HepG2 (cell line): ENCODE data around the gene WRAP73. TPM values are rescaled to one million over a fixed set of nuclear protein-coding genes. Genes with fewer than 3 reads are reported as not detected.

Source experiments
- ATAC-seq: fragments of 200-7000 bp; cut with Tn5 transposase; 3 replicates; pipeline ENCODE4 v1.9.1; 2020; ENCODE audit warnings: mild to moderate bottlenecking, moderate library complexity
- BruUV-seq: library from RNA; stranded (reverse); fragments of 400-500 nt; replicated peaks from 2 replicates; lab custom pipeline; 2021; lab: Mats Ljungman, UMichigan
- CTCF ChIA-PET: fragments of 300-600 bp; formaldehyde crosslinking; extraction: SDS; loops from one replicate; lab custom pipeline; 2021; ENCODE audit warnings: low total read pairs, inconsistent platforms, low intra/inter-chr PET ratio; lab: Yijun Ruan, JAX
- POLR2A ChIA-PET: fragments of 350-600 bp; sonication (Branson Sonifier 250); formaldehyde crosslinking; loops from one replicate; lab custom pipeline; 2020; ENCODE audit warnings: antibody characterized with exemption, inconsistent platforms; lab: Yijun Ruan, JAX
- DNase-seq: peaks from one replicate; pipeline ENCODE4 v3.0.0-alpha.2; 2015; ENCODE audit warnings: low spot score
- FAIRE-seq: peaks from 3 replicates; lab custom pipeline; 2011; peaks lifted over from hg19 to GRCh38; lab: Jason Lieb, UNC
- H2AFZ ChIP-seq: one replicate; pipeline ENCODE4 v1.6.1; 2011; ENCODE audit warnings: low read length, inconsistent platforms
- H3K27ac ChIP-seq: fragments of 300-600 bp; 3 replicates; pipeline ENCODE4 v1.8.0; 2011; ENCODE audit warnings: mixed run types, mild to moderate bottlenecking, mixed read lengths, low read length, inconsistent platforms; ENCODE audit not compliant: insufficient read depth; ENCODE audit errors: extremely low read length
- H3K27me3 ChIP-seq, 2 experiments: fragments of 200-600 bp in 1 of 2; 2 replicates in 1 of 2; 3 replicates in 1 of 2; pipeline versions ENCODE4 v1.6.0 to v1.8.0; 2011; ENCODE audit warnings: low read length in 2 of 2, mild to moderate bottlenecking in 2 of 2, moderate library complexity in 2 of 2, inconsistent platforms in 1 of 2; ENCODE audit not compliant: insufficient read depth in 2 of 2, control insufficient read depth in 1 of 2
- H3K36me3 ChIP-seq, 2 experiments: fragments of 200-600 bp in 1 of 2; replicated peaks in 1 of 2; 2 replicates in 1 of 2; 3 replicates in 1 of 2; pipeline versions ENCODE4 v1.5.1 to v1.8.0; 2011; ENCODE audit warnings: low read length in 2 of 2, inconsistent platforms in 1 of 2; ENCODE audit not compliant: insufficient read depth in 2 of 2, control insufficient read depth in 1 of 2
- H3K4me1 ChIP-seq: 2 replicates; pipeline ENCODE4 v1.5.1; 2012; ENCODE audit warnings: low read length, inconsistent platforms; ENCODE audit not compliant: insufficient read depth
- H3K4me2 ChIP-seq: 2 replicates; pipeline ENCODE4 v1.6.0; 2011; ENCODE audit warnings: low read depth, low read length, inconsistent platforms
- H3K4me3 ChIP-seq, 3 experiments: fragments of 200-600 bp in 1 of 3; sonication (generic), shearing (Covaris generic) in 1 of 3; replicated peaks in 1 of 3; 2 replicates each; pipeline ENCODE4 v1.5.1; 2011 to 2016; ENCODE audit warnings: low read length in 3 of 3, inconsistent platforms in 2 of 3, low read depth in 2 of 3, mild to moderate bottlenecking in 2 of 3, control low read depth in 1 of 3, mixed read lengths in 1 of 3; ENCODE audit not compliant: insufficient read depth in 1 of 3
- H3K79me2 ChIP-seq: one replicate; pipeline ENCODE4 v1.6.1; 2011; ENCODE audit warnings: low read length, inconsistent platforms; ENCODE audit not compliant: insufficient read depth
- H3K9ac ChIP-seq: 2 replicates; pipeline ENCODE4 v1.6.0; 2011; ENCODE audit warnings: mild to moderate bottlenecking, low read depth, low read length, inconsistent platforms; ENCODE audit not compliant: insufficient read depth
- H3K9me3 ChIP-seq: 2 replicates; pipeline ENCODE4 v1.5.1; 2012; ENCODE audit warnings: mild to moderate bottlenecking, low read length
- H4K20me1 ChIP-seq: 2 replicates; pipeline ENCODE4 v1.6.0; 2011; ENCODE audit warnings: inconsistent platforms, mild to moderate bottlenecking, low read length, moderate library complexity; ENCODE audit not compliant: insufficient read depth
- ASH2L ChIP-seq: fragments of 300-600, 200-600 bp; sonication (generic); IDR thresholded peaks from 2 replicates; pipeline ENCODE4 v1.7.0; 2017; ENCODE audit warnings: low read depth, mild to moderate bottlenecking, moderate library complexity, mixed read lengths, low read length; ENCODE audit not compliant: insufficient read length
- ATF2 ChIP-seq: sonication (generic); formaldehyde crosslinking; IDR thresholded peaks from 2 replicates; pipeline ENCODE4 v1.4.0; 2020; ENCODE audit warnings: missing genetic modification reagents
- GLMP ChIP-seq: sonication (generic); formaldehyde crosslinking; IDR thresholded peaks from 2 replicates; pipeline ENCODE4 v1.9.0; 2021; ENCODE audit warnings: missing genetic modification reagents, mild to moderate bottlenecking, borderline replicate concordance
- KAT2B ChIP-seq: fragments of 150-350 bp; IDR thresholded peaks from 2 replicates; pipeline ENCODE4 v1.6.1; 2014; ENCODE audit warnings: low read depth, low read length, borderline replicate concordance
- MBD4 ChIP-seq: IDR thresholded peaks from 2 replicates; pipeline ENCODE4 v1.6.1; 2012; ENCODE audit warnings: low read length, inconsistent platforms, borderline replicate concordance
- MEIS2 ChIP-seq: sonication (generic); formaldehyde crosslinking; IDR thresholded peaks from 2 replicates; pipeline ENCODE4 v1.9.0; 2021; ENCODE audit warnings: mild to moderate bottlenecking, missing genetic modification reagents
- RBFOX2 ChIP-seq: fragments of 200-400 bp; formaldehyde crosslinking; IDR thresholded peaks from 2 replicates; pipeline ENCODE4 v1.6.1; 2017; ENCODE audit warnings: low read depth, mild to moderate bottlenecking, low read length
- TAF15 ChIP-seq: fragments of 200-400 bp; formaldehyde crosslinking; IDR thresholded peaks from one replicate; pipeline ENCODE4 v1.6.1; 2018; ENCODE audit warnings: mild to moderate bottlenecking, low read depth, low read length; ENCODE audit not compliant: poor library complexity, severe bottlenecking
- TCF12 ChIP-seq, 2 experiments: fragments of 450-650 bp in 1 of 2; sonication (generic) in 1 of 2; formaldehyde crosslinking in 1 of 2; IDR thresholded peaks; 2 replicates each; pipeline versions ENCODE4 v1.6.1 to v1.8.0; 2017 to 2022; ENCODE audit warnings: antibody characterized with exemption in 1 of 2, mild to moderate bottlenecking in 1 of 2, missing genetic modification reagents in 1 of 2, moderate library complexity in 1 of 2
- TCF7 ChIP-seq: sonication (generic); IDR thresholded peaks from 2 replicates; pipeline ENCODE4 v1.6.1; 2016; ENCODE audit warnings: antibody characterized with exemption, low read depth
- ZBTB34 ChIP-seq: sonication (generic); formaldehyde crosslinking; IDR thresholded peaks from 2 replicates; pipeline ENCODE4 v1.8.0; 2022; ENCODE audit warnings: mild to moderate bottlenecking, missing genetic modification reagents
- ZFP41 ChIP-seq: sonication (generic); formaldehyde crosslinking; IDR thresholded peaks from 2 replicates; pipeline ENCODE4 v1.4.0; 2020; ENCODE audit warnings: mild to moderate bottlenecking, missing genetic modification reagents, borderline replicate concordance
- ZNF775 ChIP-seq: sonication (generic); formaldehyde crosslinking; IDR thresholded peaks from 2 replicates; pipeline ENCODE4 v1.4.0; 2020; ENCODE audit warnings: missing genetic modification reagents, mild to moderate bottlenecking, moderate library complexity, borderline replicate concordance
- ZSCAN21 ChIP-seq: sonication (generic); formaldehyde crosslinking; IDR thresholded peaks from 2 replicates; pipeline ENCODE4 v1.8.0; 2022; ENCODE audit warnings: mild to moderate bottlenecking, missing genetic modification reagents, moderate library complexity, borderline replicate concordance
- WGBS: methylation state at CpG from one replicate; pipeline ENCODE4 v1.1.6; 2017; ENCODE audit warnings: low lambda C conversion rate; 5-methylcytosine and 5-hydroxymethylcytosine counted together
- in situ Hi-C: cut with HindIII; loops from 2 replicates; pipeline ENCODE4 v1.10.0; 2017; ENCODE audit warnings: low pct_unique_long_range_greater_than_20kb; ENCODE audit not compliant: extremely low pct_ligation_motif_present
- intact Hi-C: fragments of 100-400 bp; cut with micrococcal nuclease; formaldehyde crosslinking; loops from one replicate; pipeline ENCODE4 v1.10.0; 2022; ENCODE audit not compliant: unreplicated experiment
- polyA plus RNA-seq, 8 experiments: library from polyadenylated mRNA; depleted of rRNA in 3 of 8; stranded (reverse) in 7 of 8; unstranded in 1 of 8; fragments of >200 nt; fragmentation: Illumina TruSeq in 4 of 8; extraction: Trizol in 4 of 8; gene quantifications; 2 replicates each; pipeline versions ENCODE4 v1.2.1 to v1.2.3, GENCODE V29; 2011 to 2016; ENCODE audit warnings: low read depth in 4 of 8, missing spikeins in 1 of 8, mixed read lengths in 1 of 8; ENCODE audit not compliant: insufficient read depth in 1 of 8
- total RNA-seq, 5 experiments: library from RNA; depleted of rRNA; stranded (reverse); fragments of >200 nt; fragmentation: Illumina TruSeq; extraction: Trizol; gene quantifications; 2 replicates each; pipeline ENCODE4 v1.2.3, GENCODE V29; 2016; ENCODE audit warnings: low read depth in 1 of 5

WRAP73 gene
- total and polyA plus RNA-seq, 2 of the 13 experiments (the other 11 are each of a cell fraction or from before 2014, with no cell fraction given) = 18.1 to 40.4 TPM

- in situ Hi-C loops = no loop called here
- H3K36me3 ChIP-seq = peaks cover 29 to 47% of the 10 kb centered on the region in 2 experiments
Observed at GRCh38 chr1:3629561-3630160, 20.2 kb downstream of the WRAP73 start.

GRCh38 chr1:3628445-3628844 lies 21.5 kb downstream of the WRAP73 start:
- ChIA-PET POLR2A (interaction anchor here (1.0 kb wide), 1 partner anchor 38 kb away, joined by 3 read pairs; no protein-coding TSS in a partner anchor), CTCF (no interaction called here)
- Histone ChIP-seq H3K4me1 (peaks cover 17% of the 10 kb centered on the region), H3K4me2 (no peak overlapping the region), H3K9ac (no peak overlapping the region), H3K36me3 (peaks cover 22 to 39% of the 10 kb centered on the region in 2 experiments), H3K27me3 (no peaks in the 10 kb centered on the region), H3K79me2 (peaks cover 5% of the 10 kb centered on the region), H3K4me3 (no peak overlapping the region), H3K27ac (no peak overlapping the region), H4K20me1 (no peaks in the 10 kb centered on the region), H3K9me3 (no peaks in the 10 kb centered on the region), H2AFZ (no peak overlapping the region)
- FAIRE-seq = no peak
- in situ Hi-C loops = no loop called here
- DNase-seq = no peak
- no peak for ATAC-seq
- no TSS peak for BruUV-seq
- intact Hi-C loops = no loop called here
- WGBS = 92% methylated on average over 10 of the region's 10 CpGs
- no peak for TF ChIP-seq ZFP41 (CRISPR knock-in tag)
- TF ChIP-seq ASH2L = no peak
- TF ChIP-seq ZNF775 = no peak
- TF ChIP-seq MEIS2 (CRISPR knock-in tag) = no peak
- TF ChIP-seq TCF12 (IDR thresholded peaks at IDR 0.05) = no peak
- no peak for TF ChIP-seq TCF12 (CRISPR knock-in tag; IDR thresholded peaks at IDR 0.05)
- TF ChIP-seq GLMP (CRISPR knock-in tag) = no peak
- TF ChIP-seq KAT2B = no peak
- no peak for TF ChIP-seq ZSCAN21 (CRISPR knock-in tag)
- TF ChIP-seq ZBTB34 = no peak
- TF ChIP-seq TAF15 = no peak
- TF ChIP-seq ATF2 (CRISPR knock-in tag) = no peak
- TF ChIP-seq MBD4 = no peak

More at GRCh38 chr1:3629561-3630160, 20.2 kb downstream of the WRAP73 start:
- no peak overlapping the region for H3K9ac ChIP-seq
- H3K9me3 ChIP-seq = no peaks in the 10 kb centered on the region
- ChIA-PET CTCF (no interaction called here), POLR2A (interaction anchor here (1.0 to 1.1 kb wide), 2 partner anchors 37 to 158 kb away, joined by 3 read pairs; no protein-coding TSS in a partner anchor)
- H3K4me2 ChIP-seq = no peak overlapping the region
- DNase-seq = no peak
- BruUV-seq = TSS peak; percentile 48
- peaks cover 10% of the 10 kb centered on the region for H3K4me1 ChIP-seq
- no peak for ATAC-seq
- no peaks in the 10 kb centered on the region for H3K27me3 ChIP-seq
- intact Hi-C loops = no loop called here
- no peaks in the 10 kb centered on the region for H4K20me1 ChIP-seq
- no peak overlapping the region for H2AFZ ChIP-seq
- TF ChIP-seq TCF7 (no peak), RBFOX2 (peak; percentile 22)
- FAIRE-seq = no peak
- H3K4me3 ChIP-seq = no peak overlapping the region
- no peak overlapping the region for H3K27ac ChIP-seq
- H3K79me2 ChIP-seq = peaks cover 5% of the 10 kb centered on the region
- WGBS = 100% methylated on average over 3 of the region's 16 CpGs
